PC-3 (cell line): ENCODE measurements around the gene IL17D.

ENCODE experiments used
- EZH2 ChIP-seq: fragments of 300-600 bp; sonication (generic); IDR thresholded peaks from one replicate; pipeline ENCODE4 v1.6.1; 2017; ENCODE audit warnings: antibody characterized with exemption, mild to moderate bottlenecking, low read length; ENCODE audit not compliant: unreplicated experiment
- TF ChIP-seq, protein P1 (sequence below): fragments of 300-600 bp; sonication (generic); conservative IDR thresholded peaks from 2 replicates; pipeline ENCODE4 v1.5.1; 2017; ENCODE audit warnings: antibody characterized with exemption, low read depth, mild to moderate bottlenecking, low read length

DNA sequence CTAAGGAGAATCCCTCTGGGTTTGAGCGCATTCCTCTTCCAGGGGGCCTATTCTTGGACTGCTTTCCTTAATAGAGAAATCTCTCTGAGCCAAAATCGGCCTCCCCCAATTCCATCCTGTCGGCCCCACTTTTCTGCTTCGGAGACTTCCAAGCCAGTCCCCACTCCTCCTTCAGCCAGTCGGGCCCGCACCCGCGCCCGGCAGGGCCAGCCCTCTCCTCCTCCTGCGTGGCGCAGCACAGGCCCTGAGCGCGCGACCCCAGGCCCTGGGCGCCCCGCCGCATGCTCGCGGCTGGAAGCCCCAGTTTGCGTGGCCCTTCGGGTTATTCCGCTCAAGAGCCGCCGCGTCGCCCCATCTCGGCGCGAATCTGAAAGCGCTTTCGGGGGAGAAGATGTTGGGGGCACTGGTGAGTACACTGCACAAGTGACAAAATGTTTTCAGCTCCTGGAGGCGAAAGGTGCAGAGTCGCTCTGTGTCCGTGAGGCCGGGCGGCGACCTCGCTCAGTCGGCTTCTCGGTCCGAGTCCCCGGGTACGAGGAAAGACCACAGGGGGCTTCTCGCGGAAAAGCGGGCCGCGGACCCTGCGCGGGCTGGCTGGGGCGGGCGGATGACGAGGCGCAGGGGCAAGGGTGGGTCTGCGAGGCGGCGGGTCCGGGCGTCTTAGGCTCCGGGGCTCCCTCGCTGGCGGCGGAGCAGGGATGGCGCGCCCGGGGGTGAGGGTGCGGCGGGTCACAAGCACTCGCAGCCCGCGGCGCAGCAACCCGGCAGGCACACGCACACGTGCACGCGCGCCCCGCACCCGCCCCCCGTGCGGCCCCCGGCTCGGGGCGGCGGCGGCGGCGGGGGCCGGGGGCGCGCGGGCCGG, at the start of gene IL17D:
- TF ChIP-seq, protein P1, sequence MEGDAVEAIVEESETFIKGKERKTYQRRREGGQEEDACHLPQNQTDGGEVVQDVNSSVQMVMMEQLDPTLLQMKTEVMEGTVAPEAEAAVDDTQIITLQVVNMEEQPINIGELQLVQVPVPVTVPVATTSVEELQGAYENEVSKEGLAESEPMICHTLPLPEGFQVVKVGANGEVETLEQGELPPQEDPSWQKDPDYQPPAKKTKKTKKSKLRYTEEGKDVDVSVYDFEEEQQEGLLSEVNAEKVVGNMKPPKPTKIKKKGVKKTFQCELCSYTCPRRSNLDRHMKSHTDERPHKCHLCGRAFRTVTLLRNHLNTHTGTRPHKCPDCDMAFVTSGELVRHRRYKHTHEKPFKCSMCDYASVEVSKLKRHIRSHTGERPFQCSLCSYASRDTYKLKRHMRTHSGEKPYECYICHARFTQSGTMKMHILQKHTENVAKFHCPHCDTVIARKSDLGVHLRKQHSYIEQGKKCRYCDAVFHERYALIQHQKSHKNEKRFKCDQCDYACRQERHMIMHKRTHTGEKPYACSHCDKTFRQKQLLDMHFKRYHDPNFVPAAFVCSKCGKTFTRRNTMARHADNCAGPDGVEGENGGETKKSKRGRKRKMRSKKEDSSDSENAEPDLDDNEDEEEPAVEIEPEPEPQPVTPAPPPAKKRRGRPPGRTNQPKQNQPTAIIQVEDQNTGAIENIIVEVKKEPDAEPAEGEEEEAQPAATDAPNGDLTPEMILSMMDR = peak; percentile 20; the same call in 1 of the 2 replicates
- TF ChIP-seq EZH2 = no peak
